NCI-H345 treated with DMSO at 0.1 percent for 48 hours (cell line): ENCODE results near the gene LRFN5.

Experiments
- DNase-seq: peaks from one replicate; lab custom pipeline; 2025; ENCODE audit not compliant: unreplicated experiment; lab: John Stamatoyannopoulos, UW

The LRFN5 gene

DNA sequence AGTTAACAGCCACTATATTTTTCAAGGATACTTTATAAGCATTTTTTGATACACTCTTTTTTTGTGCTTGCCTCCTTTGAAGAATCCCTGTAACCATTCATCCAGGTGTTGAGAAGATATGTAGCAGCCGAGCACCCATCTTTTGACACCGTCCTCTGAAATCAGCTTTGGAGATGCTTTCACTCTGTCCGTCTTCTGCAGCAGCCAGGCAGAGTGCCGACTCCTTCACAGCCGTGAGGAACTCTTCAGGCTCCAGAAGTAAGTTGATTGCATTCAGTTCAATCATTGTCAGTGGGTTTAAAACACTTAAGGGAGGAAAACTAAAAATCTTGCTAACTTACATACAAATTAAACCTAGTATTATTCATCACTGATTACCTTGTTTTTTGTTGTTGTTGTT is 160.1 kb downstream of the LRFN5 start:
- DNase-seq: no peak

DNA sequence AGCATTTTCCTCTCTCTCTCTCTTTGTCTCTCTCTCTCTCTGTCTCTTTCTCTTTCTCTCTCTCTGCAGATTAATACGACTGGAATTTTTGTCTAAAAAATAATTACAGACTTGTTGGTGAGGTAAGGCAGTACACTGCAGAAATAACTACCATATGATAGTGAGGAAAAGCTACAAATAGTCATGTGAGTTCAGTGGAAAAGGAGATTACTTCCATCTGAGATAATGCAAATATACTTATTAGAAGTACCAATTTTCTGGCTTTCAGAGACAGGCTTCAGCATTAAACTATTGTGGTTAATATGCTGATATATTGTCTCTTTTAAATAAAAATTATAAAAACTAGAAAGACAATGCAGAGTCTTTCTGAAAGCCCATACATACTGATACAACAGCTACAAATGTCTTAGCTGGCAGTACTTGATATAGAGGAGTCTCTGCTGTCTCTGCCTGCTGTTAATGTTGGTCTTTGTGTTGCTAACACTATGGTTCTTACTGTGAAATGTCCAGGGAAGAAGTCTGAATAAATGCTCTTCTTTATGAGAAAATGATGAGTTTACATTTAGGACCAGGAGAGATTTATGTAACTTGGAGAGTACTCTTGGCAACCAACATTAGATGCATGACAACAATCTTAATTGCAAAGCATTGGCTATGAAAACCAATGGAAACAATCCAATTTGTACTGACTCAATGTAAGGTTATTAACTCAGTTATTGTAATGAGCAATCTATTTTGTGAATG is 167.0 kb downstream of the LRFN5 start:
- DNase-seq: no peak

DNA sequence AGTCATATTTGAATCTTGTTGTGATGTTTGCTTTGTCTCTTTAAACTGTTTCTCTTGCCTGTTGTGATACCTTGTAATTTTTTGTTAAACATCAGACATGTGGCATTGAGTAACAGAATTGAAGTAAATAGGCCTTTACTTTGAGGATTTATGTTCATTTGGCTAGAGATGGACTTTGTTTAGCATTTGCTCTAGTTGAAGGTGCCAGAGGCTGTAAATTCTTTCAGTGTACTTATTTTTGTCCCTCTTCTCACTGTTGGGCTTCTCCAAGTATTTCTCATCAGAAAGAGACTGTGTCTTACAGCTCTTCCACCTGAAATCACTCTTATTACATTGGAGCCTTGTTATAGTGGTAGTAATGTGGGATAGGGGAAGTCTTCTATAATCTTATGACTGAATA is 175.8 kb downstream of the LRFN5 start:
- no peak for DNase-seq

DNA sequence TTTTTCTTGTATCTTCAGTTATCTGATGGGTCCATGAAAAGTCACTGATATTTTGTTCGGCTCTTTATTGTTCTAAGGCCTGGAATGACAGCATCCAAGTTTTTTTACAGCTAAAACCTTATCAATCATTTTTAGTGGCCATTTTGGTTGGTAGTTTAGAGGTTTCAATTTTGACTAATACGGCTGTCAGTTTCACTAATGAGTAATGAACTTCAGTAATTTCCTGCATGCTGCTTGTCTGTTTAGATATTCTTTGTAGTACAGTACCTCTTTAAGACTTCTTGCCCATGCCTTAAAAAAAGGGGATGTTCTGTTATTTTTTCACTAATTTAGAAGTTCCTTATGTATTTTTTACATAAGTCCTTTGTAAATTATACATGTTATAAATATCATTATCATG is 176.7 kb downstream of the LRFN5 start:
- DNase-seq: no peak

DNA sequence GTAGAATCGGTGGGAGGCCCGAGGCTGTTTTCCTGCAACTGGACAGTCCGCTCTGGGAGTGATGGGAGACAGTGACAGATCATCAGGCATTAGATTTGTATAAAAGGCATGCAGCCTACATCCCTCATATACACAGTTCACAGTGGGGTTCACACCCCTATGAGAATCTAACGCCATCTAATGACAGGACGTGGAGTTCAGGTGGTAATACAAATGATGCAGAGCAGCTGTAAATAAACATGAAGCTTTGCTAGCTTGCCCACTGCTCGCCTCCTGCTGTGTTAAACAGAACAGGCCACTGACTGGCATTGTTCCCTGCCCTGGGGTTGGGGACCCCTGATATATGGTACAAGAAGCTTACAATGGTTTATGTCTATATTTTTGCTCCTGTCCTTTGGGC is 179.0 kb downstream of the LRFN5 start:
- peak; percentile 58 for DNase-seq

DNA sequence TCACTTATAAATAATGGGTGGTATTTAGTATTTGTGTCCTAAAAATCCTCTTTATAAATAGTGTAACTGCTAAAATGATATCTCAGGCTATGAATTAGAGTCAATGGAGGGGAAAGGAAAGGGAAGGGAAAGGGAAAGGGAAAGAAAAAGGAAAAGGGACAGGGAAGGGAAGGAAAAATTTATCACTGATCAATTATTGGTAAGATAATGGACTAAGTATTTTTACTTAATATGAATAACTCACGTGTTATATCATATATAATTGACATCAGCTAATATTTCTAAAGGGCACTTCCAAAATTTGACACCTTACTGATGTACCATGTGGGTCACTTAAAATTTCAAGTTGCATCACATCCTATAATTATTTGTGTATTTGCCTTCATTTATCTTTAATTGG is 193.1 kb downstream of the LRFN5 start:
- no peak for DNase-seq

DNA sequence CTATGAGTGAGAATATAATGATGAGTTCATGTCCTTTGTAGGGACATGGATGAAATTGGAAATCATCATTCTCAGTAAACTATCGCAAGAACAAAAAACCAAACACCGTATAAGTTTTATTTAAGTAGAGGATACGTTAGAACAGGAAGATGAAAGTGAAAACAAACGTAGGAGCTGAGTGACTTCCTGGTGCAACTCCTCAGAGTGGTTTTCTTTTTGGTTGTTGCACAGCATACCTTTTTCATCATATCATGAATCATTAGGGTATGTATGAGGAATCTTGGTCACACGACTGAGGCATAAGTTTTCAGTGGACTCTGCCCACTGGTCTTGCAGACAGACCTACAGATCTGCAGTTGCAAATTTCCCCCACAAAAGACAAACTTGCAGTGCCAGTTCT is 199.0 kb downstream of the LRFN5 start:
- no peak for DNase-seq

DNA sequence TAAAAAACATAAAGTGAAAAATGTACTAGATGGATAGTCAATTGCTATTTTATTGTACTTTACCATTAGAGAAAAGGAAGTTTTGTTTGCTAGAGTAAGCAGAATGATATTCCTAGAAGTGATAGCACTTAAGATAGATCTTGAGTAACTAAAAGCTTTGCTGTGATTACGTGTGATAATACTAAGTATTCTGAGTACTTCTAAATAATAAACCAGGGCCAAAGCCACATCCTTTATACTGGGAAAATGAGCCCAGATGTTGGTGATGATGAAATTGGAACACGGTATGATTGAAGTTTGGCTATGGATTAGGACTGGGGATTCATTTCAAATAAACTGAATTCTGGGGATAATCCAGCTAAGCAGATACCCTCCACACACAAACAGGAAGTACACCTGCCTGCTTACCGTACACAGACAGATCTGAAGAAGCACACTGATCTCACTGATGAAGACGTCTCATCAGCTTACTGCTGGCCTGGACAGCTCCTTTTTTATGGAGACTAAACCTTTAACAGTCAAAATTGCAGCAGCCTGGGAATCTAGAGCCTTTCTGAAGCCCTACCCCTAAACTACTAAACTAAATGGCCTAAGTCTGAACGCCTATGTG is 199.8 kb downstream of the LRFN5 start:
- no peak for DNase-seq

DNA sequence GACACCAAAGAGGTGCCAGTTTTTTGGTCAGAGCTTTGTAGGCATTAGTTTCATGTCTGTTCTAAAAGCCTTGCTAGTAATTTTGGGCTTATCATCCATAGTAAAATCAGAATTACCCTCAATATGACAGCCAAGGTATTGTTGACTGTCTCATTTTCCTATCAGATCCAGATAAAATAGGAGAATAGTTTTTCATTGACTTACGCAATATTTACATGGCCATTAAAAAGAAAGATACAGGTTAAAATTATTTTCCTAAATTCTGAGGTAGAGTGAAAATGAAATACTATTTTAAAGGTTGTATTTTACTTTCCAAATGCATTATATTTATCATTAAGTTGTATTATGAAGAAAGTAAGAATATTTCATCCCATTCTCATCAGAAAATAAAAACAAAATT is 203.7 kb downstream of the LRFN5 start:
- no peak for DNase-seq

DNA sequence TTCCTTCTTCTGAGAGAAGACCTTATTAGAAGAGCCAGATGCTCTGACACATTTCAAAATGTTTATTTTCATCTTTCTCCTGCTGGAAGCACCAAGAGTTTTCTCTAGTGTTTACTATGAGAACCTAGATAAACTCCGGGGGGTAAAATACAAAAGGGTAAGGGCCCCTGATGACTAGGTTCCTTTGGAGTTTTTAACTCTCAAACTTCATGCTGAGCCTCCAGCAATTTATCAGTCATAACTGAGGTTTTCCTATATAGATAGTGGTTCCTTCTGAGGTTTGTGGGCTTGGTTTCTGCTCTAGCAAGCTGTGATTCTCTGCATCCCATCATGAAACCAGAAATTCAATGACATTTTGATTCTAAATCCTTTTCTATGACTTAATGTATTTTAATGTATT is 210.9 kb downstream of the LRFN5 start:
- no peak for DNase-seq

DNA sequence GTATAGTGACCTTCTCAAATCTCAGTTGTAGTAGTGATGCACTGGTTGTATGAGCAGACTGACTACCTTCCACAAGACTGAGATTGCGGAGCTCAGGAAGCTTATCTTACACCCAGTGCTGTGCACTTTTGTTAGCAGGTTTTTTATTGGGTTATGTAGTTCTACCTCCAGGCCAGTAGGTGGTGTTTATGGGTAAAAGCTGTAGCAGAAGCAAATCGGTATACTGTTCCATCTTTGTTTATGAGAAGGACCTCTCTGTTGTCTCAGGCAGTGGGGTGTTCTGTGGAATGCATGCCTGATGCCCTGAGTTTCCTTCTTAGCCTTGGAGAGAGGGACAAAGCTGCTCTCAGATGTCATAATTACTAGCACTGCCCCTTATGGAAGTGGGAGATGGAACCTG is 217.8 kb downstream of the LRFN5 start:
- no peak for DNase-seq

DNA sequence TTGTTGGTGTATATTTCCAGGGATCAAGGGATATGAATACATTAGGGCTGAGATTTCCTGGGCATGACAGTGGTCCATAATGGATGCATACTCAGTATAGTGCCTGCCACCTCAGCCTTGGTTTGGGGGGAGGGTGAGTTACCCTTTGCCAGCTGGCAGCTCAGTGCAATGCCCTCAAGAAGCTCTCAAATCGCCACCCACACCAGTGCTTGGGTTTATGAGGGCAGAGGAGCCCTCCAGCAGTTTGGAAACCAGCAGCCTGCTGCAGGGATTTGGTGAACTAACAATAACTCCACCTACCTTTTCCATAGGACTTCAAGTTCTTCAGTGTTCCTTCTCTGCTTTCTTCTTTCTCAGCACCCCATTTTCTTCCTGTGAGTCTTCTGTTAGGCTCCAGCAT is 218.9 kb downstream of the LRFN5 start:
- DNase-seq: no peak

DNA sequence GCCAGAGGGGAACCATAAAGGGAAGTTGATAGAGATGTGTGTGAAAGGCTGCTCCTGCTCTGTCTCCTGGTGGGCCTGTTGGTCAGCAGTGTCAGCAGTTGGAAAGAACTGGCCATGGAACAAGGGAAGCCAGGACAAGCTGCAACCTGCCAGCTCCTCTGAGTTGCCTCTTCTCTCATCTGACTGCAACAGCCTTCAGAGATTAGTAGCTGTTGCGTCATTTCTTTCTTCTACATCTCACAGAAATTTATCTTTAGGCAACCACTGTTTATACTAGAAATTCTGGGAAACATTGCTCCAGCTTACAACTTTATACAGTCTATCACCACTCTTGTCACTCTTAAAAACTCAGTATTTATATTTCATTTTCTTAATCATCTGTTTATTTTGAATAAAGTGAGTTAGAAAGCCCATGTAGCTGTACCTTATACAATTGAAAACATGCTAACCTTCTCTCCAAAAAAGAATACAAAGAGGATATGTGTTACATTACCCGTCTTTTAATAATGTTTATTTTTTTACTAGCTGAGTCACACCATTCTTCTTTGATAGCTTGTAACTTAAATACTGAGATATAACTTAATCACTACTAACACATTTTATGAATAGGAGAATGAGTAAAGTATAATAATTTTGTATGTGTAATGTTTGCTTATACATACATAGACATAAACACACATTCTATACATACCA is 224.2 kb downstream of the LRFN5 start:
- DNase-seq: no peak

DNA sequence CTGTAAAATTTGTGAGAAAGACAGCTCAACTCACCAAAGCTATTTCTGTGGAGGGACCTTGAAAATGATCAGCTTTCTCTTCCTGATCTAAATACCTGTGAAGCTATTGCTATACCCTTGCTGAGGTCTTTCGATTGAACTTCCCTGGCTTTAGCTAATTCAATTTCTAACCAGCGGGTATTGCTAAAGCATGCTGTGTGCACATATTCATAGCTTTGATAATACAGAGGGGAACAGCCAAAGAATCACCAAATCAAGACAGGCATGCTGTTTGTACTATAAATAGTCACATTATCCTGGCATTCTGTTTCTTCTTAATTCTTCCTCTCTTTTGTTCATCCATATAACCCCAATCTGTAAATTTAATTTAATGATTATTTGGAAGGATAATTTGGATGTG is 233.0 kb downstream of the LRFN5 start:
- no peak for DNase-seq

DNA sequence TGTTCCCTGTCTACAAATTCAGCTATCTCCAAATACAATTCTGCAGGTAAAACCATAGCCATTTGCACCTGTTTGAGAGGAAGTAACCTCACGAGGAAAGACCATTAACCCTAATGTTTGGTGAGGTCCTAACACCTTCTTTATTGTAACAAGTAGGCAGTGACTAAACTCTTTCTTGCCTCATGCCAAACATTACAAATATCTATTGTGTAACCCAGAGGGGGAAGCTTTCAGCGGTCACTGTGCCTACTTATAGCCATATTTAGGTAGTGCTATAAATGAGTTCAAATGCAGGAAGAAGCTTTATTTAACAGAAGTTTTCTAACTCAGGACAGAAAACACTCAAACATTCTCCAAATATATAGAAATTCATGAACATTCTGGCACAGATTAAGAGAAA is 252.7 kb downstream of the LRFN5 start:
- no peak for DNase-seq

DNA sequence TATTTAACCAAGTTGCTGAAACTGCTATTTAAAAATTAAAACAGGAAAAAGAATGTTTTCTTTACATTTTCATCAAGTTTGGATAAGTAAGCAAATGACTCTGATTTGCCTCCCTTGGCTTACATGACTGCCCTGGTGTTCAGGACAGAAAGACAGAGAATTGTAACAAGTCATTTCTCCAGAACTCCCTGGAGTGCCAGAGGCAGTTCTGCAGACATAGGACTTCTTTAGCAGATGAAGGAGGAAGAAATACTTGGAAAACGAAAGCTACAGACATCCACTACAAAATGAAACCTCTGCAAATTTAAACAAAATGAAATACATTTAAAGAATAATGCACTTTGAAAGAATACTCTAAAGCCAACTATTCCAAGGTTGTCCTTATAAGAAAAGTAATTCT is 253.9 kb downstream of the LRFN5 start:
- DNase-seq: no peak

DNA sequence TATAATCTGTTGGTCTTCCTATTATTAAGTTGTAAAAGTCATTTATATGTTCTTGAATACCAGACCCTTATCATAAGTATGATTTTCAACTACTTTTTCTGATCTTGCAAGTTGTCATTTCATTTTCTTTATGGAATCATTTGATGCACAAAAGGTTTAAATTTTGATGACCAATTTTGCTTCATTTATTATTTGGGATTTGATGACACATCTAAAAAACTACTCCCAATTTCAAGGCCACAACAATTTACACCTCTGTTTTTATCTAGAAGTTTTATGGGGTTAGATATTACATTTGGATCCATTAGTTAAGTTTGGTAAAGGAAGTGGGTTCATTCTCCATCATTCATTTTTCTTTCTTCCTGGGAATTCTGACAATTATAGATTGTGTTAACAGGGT is 259.2 kb downstream of the LRFN5 start:
- DNase-seq: no peak

DNA sequence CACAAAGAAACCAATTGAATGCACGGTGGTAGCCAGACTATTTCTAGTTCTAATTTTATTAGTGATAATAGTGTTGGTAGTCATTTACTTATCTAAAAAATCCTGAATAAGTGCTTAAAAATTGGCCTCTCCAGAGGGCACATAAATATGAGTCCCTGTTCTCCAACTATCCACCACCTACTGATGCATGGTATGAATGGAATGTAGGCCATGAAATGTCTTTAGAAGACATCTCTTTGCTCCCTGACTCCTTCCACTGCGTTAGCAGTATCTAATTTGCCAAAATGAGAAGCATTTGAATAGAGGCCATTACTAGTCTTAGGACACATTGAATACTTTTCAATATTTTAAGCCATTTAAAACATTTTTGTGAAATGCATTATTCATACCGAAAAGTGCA is 261.7 kb downstream of the LRFN5 start:
- no peak for DNase-seq

DNA sequence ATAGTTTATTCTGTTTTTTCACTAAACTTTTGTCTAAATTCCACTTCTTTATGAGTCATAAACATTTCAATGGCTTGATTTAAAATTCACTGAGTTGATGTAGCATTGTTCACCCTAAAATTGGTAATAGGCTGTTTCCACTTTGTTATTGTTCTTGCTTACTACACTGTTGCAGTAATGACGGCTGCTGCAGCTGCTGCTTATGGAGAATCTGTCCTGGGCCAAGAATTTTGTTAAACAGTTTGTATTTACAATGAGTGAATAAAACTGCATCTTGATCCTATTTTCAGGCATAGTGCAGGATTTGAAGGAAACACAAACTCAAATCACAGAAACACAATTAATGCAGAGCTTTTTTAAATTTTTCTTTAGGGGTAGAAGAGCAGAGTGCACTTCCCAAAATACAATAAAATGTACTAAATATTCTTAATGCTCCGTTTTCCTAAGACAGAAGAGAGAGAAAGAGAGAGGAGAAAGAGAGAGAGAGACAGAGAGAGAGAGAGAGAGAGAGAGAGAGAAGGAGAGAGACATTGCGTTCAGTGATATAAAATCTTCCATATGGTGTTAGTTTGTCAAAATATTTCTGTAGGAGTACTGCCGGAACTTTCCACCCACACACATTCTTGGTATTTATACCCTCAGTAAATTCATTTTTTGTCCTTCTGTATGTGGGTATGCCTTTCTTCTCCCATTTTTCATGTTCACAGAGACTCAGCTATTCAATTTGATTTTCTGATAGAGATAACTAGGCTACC is 266.4 kb downstream of the LRFN5 start:
- DNase-seq: no peak

DNA sequence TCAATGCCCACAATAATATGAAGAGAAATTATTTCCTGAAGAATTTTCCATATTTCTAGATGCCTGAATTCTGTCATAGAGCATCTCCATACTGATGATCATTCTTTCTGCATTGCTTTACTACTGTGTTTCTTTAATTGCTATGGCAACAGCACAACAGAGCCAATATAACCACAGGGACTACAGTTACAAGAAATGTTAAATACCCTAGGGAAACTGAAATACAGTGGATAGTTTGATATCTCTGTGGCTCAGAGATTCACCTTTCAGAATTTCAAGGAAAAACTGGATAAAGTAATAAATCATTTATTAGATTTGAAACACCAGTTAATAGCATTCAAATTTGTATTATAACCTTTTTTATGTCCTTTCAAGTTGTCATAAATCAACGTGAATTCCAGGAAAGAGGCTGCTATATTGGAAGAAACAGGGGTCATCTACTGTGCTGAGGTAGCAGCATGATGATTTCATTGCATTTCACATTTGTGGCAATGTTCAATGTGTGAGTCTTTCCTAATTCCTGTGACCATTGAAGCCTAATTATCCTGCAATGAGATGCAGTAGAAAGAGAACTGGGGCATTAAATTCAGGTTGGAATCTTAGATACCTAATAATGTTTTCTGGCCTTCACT is 267.1 kb downstream of the LRFN5 start:
- DNase-seq: no peak

DNA sequence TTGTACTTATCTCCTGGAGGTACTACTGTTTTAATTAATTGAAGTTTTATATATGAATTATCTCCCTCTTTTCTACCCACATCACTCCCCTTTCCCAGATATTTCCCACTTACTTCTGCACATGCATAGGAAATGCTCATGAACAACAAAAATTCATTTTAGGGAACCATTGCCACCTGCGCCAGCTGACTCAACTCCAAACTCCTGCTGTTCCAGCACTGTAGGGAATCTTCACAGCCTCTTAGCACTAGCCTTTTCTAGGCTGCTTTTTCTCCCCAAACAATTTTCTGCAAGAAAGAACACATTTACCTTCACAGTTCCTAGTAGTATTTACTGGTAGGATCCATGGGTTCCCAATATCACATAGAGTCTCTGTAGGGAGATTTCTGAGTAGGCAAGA is 268.4 kb downstream of the LRFN5 start:
- DNase-seq: no peak
